Spleen (tissue), 7 donors: ENCODE results near the gene BAIAP2L2.

Experiments used
- POLR2A ChIP-seq, 3 donors: fragments of 450-650 bp; IDR thresholded peaks; one replicate each; pipeline ENCODE4 v1.5.1; 2017; ENCODE audit warnings: antibody characterized with exemption in 3 of 3, mild to moderate bottlenecking in 1 of 3
- POLR2AphosphoS5 ChIP-seq, 3 donors: sonication (generic); formaldehyde crosslinking; IDR thresholded peaks; one replicate each; pipeline ENCODE4 v1.5.1; 2017; ENCODE audit warnings: antibody characterized with exemption in 3 of 3
- TF ChIP-seq, protein P1 (sequence below), 11 experiments: fragments of 200-600 bp in 7 of 11; fragments of 450-650 bp in 4 of 11; sonication (generic) in 4 of 11; IDR thresholded peaks in 8 of 11; conservative IDR thresholded peaks in 3 of 11; 1 replicate in 7 of 11; 2 replicates in 4 of 11; pipeline versions ENCODE4 v1.4.0 to v1.8.0; 2016 to 2021; ENCODE audit warnings: antibody characterized with exemption in 11 of 11, inconsistent platforms in 4 of 11, mild to moderate bottlenecking in 1 of 11
- donor health status: DM: no; HTN: no; CAD: no; lungs with moderate emphysema.
- donor health status: DM: no; HTN: no; CAD: no.
- donor health status: DM: no; HTN: no; CAD: no.

- TF ChIP-seq, protein P1, sequence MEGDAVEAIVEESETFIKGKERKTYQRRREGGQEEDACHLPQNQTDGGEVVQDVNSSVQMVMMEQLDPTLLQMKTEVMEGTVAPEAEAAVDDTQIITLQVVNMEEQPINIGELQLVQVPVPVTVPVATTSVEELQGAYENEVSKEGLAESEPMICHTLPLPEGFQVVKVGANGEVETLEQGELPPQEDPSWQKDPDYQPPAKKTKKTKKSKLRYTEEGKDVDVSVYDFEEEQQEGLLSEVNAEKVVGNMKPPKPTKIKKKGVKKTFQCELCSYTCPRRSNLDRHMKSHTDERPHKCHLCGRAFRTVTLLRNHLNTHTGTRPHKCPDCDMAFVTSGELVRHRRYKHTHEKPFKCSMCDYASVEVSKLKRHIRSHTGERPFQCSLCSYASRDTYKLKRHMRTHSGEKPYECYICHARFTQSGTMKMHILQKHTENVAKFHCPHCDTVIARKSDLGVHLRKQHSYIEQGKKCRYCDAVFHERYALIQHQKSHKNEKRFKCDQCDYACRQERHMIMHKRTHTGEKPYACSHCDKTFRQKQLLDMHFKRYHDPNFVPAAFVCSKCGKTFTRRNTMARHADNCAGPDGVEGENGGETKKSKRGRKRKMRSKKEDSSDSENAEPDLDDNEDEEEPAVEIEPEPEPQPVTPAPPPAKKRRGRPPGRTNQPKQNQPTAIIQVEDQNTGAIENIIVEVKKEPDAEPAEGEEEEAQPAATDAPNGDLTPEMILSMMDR (IDR thresholded peaks at IDR 0.05 in 8 of 11, conservative IDR thresholded peaks at IDR 0.05 in 3 of 11), result no peak
- TF ChIP-seq POLR2A (IDR thresholded peaks at IDR 0.05) (no peak), POLR2AphosphoS5 (IDR thresholded peaks at IDR 0.05) (no peak)
These were observed 17.4 kb upstream of the BAIAP2L2 start for GRCh38 chr22:38127869-38128268.
